ENCODE results near the gene PHF14. TPM values are rescaled to one million over a fixed set of nuclear protein-coding genes. Genes with fewer than 3 reads are reported as not detected.

Gene PHF14
- total and polyA plus RNA-seq, 10 donors: 18.9 to 59.1 (median 37.7) TPM

DNA sequence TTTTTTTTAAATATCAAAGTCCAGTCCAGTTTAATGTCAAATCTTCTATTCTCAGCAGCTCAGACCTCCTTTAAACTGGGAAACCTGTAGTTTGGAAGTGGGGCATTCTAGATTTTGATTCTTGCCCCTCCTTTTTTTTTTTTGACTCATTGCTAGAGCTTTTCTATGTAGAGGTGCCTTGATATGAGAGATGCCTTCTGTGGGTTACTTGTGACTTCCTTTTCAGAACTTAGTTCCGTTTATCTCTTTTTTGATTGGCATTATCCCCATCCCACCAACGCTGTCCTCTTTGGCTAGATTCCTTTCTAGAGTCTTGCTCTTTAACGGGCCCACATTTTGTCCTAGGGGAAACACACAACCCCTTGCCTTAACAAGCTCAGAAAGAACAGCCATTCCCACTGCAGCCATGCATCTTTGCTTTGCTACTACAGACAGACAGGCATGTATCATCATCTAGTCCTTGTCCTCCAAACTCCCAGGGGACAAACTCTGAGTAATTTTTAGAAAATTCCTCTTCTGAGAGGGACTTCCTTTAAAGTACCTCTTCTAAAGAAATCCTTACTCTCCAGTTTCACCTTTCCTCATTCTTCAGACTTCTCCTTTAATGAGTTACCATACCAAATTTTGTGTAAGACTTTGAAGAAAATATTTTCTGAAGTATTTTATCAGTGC, 153.6 kb downstream of the PHF14 start:
- TF ChIP-seq POLR2A (IDR thresholded peaks at IDR 0.05) (no peak), POLR2AphosphoS5 (IDR thresholded peaks at IDR 0.05) (no peak)
- TF ChIP-seq, protein P1, sequence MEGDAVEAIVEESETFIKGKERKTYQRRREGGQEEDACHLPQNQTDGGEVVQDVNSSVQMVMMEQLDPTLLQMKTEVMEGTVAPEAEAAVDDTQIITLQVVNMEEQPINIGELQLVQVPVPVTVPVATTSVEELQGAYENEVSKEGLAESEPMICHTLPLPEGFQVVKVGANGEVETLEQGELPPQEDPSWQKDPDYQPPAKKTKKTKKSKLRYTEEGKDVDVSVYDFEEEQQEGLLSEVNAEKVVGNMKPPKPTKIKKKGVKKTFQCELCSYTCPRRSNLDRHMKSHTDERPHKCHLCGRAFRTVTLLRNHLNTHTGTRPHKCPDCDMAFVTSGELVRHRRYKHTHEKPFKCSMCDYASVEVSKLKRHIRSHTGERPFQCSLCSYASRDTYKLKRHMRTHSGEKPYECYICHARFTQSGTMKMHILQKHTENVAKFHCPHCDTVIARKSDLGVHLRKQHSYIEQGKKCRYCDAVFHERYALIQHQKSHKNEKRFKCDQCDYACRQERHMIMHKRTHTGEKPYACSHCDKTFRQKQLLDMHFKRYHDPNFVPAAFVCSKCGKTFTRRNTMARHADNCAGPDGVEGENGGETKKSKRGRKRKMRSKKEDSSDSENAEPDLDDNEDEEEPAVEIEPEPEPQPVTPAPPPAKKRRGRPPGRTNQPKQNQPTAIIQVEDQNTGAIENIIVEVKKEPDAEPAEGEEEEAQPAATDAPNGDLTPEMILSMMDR (IDR thresholded peaks at IDR 0.05 in 8 of 11, conservative IDR thresholded peaks at IDR 0.05 in 3 of 11): no peak
- DNase-seq: no peak
- Histone ChIP-seq H3K27me3 (replicated peaks in 1 of 7) (no peaks in the 10 kb centered on the region), H3K9me3 (no peaks in the 10 kb centered on the region), H3K4me3 (no peak overlapping the region), H3K4me1 (peaks cover 0 to 18% (median 0%) of the 10 kb centered on the region in 6 donors), H3K36me3 (peaks cover 0 to 10% (median 0%) of the 10 kb centered on the region in 6 donors), H3K27ac (no peak overlapping the region)
- intact Hi-C loops (cut with DNase I; ENCODE audit: low total_unique reads): no loop called here
- 64 to 77% (median 77%) methylated on average over 3 of the region's 3 CpGs for WGBS, 5 donors

GRCh38 chr7:11127988-11128387, 154.3 kb downstream of the PHF14 start:
- Histone ChIP-seq H3K27me3 (replicated peaks in 1 of 7) (no peaks in the 10 kb centered on the region), H3K27ac (no peak overlapping the region), H3K36me3 (peaks cover 0 to 10% (median 0%) of the 10 kb centered on the region in 6 donors), H3K4me1 (peaks cover 0 to 18% (median 0%) of the 10 kb centered on the region in 6 donors), H3K4me3 (no peak overlapping the region), H3K9me3 (no peaks in the 10 kb centered on the region)
- TF ChIP-seq POLR2AphosphoS5 (IDR thresholded peaks at IDR 0.05) (no peak), POLR2A (IDR thresholded peaks at IDR 0.05) (no peak)
- TF ChIP-seq, protein P1 (IDR thresholded peaks at IDR 0.05 in 8 of 11, conservative IDR thresholded peaks at IDR 0.05 in 3 of 11): no peak
- intact Hi-C loops (cut with DNase I; ENCODE audit: low total_unique reads): no loop called here
- DNase-seq: no peak

DNA sequence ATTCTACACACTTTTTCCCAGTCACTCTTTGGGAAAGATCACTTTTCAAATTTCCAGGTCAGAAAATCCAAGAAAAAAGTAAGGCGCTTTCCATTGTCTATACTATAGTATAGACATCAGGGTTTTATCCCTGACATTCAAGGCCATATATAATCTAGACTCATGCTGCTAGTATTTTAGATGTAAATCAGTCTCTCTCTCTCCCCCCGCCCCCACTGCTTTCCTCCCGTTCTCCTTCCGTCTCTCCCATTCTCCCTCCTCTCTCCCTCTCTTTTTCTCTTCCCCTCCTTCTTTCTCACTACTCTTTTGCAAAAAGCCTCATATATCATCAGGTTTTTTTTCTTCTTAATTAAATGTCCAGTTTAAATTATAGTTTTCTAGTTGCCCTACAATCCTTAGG, 154.8 kb downstream of the PHF14 start:
- Histone ChIP-seq H3K36me3 (peaks cover 0 to 10% (median 0%) of the 10 kb centered on the region in 6 donors), H3K27ac (no peak overlapping the region), H3K4me1 (peaks cover 0 to 18% (median 0%) of the 10 kb centered on the region in 6 donors), H3K27me3 (replicated peaks in 1 of 7) (no peaks in the 10 kb centered on the region), H3K9me3 (no peaks in the 10 kb centered on the region), H3K4me3 (no peak overlapping the region)
- WGBS, 5 donors: 92 to 100% (median 95%) methylated on average over 4 of the region's 4 CpGs
- DNase-seq: no peak
- intact Hi-C loops (cut with DNase I; ENCODE audit: low total_unique reads): no loop called here
- no peak for TF ChIP-seq POLR2A (IDR thresholded peaks at IDR 0.05)
- TF ChIP-seq POLR2AphosphoS5 (IDR thresholded peaks at IDR 0.05): no peak
- TF ChIP-seq, protein P1 (IDR thresholded peaks at IDR 0.05 in 8 of 11, conservative IDR thresholded peaks at IDR 0.05 in 3 of 11): no peak

DNA sequence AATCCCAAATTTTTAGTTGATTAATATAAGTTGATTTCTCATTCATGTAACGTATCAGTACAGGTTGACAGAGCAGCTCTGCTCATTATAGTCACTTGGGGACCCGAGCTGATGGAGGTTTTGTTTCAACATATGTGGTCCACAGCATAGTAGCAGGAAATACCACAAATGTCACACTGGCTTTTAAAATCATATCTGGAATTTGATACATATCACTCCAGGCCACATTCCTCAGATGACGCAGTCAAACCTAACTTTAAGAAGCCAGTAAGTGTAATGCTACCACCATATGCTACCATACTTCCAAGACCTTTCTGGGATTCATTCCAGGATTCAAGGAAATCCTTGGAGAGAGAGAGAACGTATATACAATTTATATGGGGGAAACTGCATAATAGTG, 156.3 kb downstream of the PHF14 start:
- intact Hi-C loops (cut with DNase I; ENCODE audit: low total_unique reads): no loop called here
- TF ChIP-seq POLR2A (IDR thresholded peaks at IDR 0.05): no peak
- TF ChIP-seq, protein P1 (IDR thresholded peaks at IDR 0.05 in 8 of 11, conservative IDR thresholded peaks at IDR 0.05 in 3 of 11): no peak
- TF ChIP-seq POLR2AphosphoS5 (IDR thresholded peaks at IDR 0.05): no peak
- Histone ChIP-seq H3K36me3 (peaks cover 0 to 17% (median 0%) of the 10 kb centered on the region in 6 donors), H3K9me3 (no peaks in the 10 kb centered on the region), H3K27me3 (replicated peaks in 1 of 7) (no peaks in the 10 kb centered on the region), H3K4me3 (no peak overlapping the region), H3K4me1 (peaks cover 0 to 18% (median 0%) of the 10 kb centered on the region in 6 donors), H3K27ac (no peak overlapping the region)
- DNase-seq: no peak
- 80 to 89% (median 82%) methylated on average over 4 of the region's 4 CpGs for WGBS, 5 donors

Data from spleen (tissue), 11 donors.